Trophoblast cell (in vitro differentiated cells and primary cell): ENCODE measurements around the gene COQ8B.

ENCODE experiments used
- DNase-seq, 2 donors: peaks; one replicate each; pipeline ENCODE4 v3.0.0-alpha.2; 2016
- H2AFZ ChIP-seq: 2 replicates; pipeline ENCODE4 v1.6.1; 2013; ENCODE audit warnings: low read length, moderate library complexity, mild to moderate bottlenecking; ENCODE audit not compliant: insufficient read depth, poor library complexity
- H2AK5ac ChIP-seq: 2 replicates; pipeline ENCODE4 v1.6.1; 2013; ENCODE audit warnings: mild to moderate bottlenecking, low read length
- H2BK120ac ChIP-seq: 2 replicates; pipeline ENCODE4 v1.6.1; 2013; ENCODE audit warnings: low read length, mild to moderate bottlenecking, moderate library complexity; ENCODE audit not compliant: insufficient read depth, poor library complexity
- H2BK12ac ChIP-seq: 2 replicates; pipeline ENCODE4 v1.6.1; 2013; ENCODE audit warnings: mild to moderate bottlenecking, low read length, moderate library complexity
- H2BK5ac ChIP-seq: 2 replicates; pipeline ENCODE4 v1.6.1; 2013; ENCODE audit warnings: low read length, low read depth, moderate library complexity, mild to moderate bottlenecking; ENCODE audit not compliant: poor library complexity
- H3K14ac ChIP-seq: 2 replicates; pipeline ENCODE4 v1.6.1; 2013; ENCODE audit warnings: mild to moderate bottlenecking, low read length
- H3K18ac ChIP-seq: 2 replicates; pipeline ENCODE4 v1.6.1; 2013; ENCODE audit warnings: mild to moderate bottlenecking, low read length
- H3K23ac ChIP-seq: 2 replicates; pipeline ENCODE4 v1.6.1; 2013; ENCODE audit warnings: low read length
- H3K27ac ChIP-seq: 2 replicates; pipeline ENCODE4 v1.5.1; 2013; ENCODE audit warnings: low read depth, mild to moderate bottlenecking, inconsistent platforms, low read length, moderate library complexity
- H3K27me3 ChIP-seq: 2 replicates; pipeline ENCODE4 v1.6.1; 2013; ENCODE audit warnings: inconsistent platforms, mild to moderate bottlenecking, low read length, moderate library complexity; ENCODE audit not compliant: insufficient read depth
- H3K36me3 ChIP-seq, 2 experiments: 1 replicate in 1 of 2; 2 replicates in 1 of 2; pipeline ENCODE4 v1.6.1; 2013; ENCODE audit warnings: low read length in 2 of 2, mild to moderate bottlenecking in 2 of 2, moderate library complexity in 1 of 2; ENCODE audit not compliant: insufficient read depth in 2 of 2, control insufficient read depth in 1 of 2
- H3K4ac ChIP-seq: 2 replicates; pipeline ENCODE4 v1.6.1; 2013; ENCODE audit warnings: low read depth, mild to moderate bottlenecking, low read length, moderate library complexity
- H3K4me1 ChIP-seq, 2 experiments: 1 replicate in 1 of 2; 2 replicates in 1 of 2; pipeline ENCODE4 v1.6.1; 2013; ENCODE audit warnings: low read length in 2 of 2, mild to moderate bottlenecking in 2 of 2, moderate library complexity in 1 of 2; ENCODE audit not compliant: insufficient read depth in 2 of 2, control insufficient read depth in 1 of 2
- H3K4me2 ChIP-seq: 2 replicates; pipeline ENCODE4 v1.6.1; 2013; ENCODE audit warnings: inconsistent platforms, mild to moderate bottlenecking, low read length, moderate library complexity
- H3K4me3 ChIP-seq: 2 replicates; pipeline ENCODE4 v1.5.1; 2013; ENCODE audit warnings: mild to moderate bottlenecking, low read depth, low read length, inconsistent platforms
- H3K79me1 ChIP-seq: one replicate; pipeline ENCODE4 v1.6.1; 2013; ENCODE audit warnings: low read length
- H3K79me2 ChIP-seq: 2 replicates; pipeline ENCODE4 v1.6.1; 2013; ENCODE audit warnings: low read length, mild to moderate bottlenecking; ENCODE audit not compliant: control insufficient read depth, insufficient read depth, poor library complexity
- H3K9ac ChIP-seq: 2 replicates; pipeline ENCODE4 v1.6.1; 2013; ENCODE audit warnings: mild to moderate bottlenecking, low read length
- H3K9me3 ChIP-seq: 2 replicates; pipeline ENCODE4 v1.6.1; 2013; ENCODE audit warnings: low read depth, mild to moderate bottlenecking, control low read depth, inconsistent platforms, low read length; ENCODE audit not compliant: insufficient read depth
- H4K12ac ChIP-seq: 2 replicates; pipeline ENCODE4 v1.6.1; 2013; ENCODE audit warnings: low read depth, mild to moderate bottlenecking, low read length, moderate library complexity
- H4K8ac ChIP-seq: 2 replicates; pipeline ENCODE4 v1.6.1; 2013; ENCODE audit warnings: low read depth, mild to moderate bottlenecking, low read length, moderate library complexity
- H4K91ac ChIP-seq: one replicate; pipeline ENCODE4 v1.6.1; 2013; ENCODE audit warnings: low read depth, mild to moderate bottlenecking, low read length, moderate library complexity
- WGBS: extraction: QIAGEN DNeasy Blood & Tissue Kit; methylation state at CpG from one replicate; pipeline ENCODE4 v1.1.7; 2013; ENCODE audit warnings: missing lambda C conversion rate; ENCODE audit not compliant: insufficient read length, insufficient coverage; ENCODE audit errors: extremely low coverage; 5-methylcytosine and 5-hydroxymethylcytosine counted together

Gene COQ8B

DNA sequence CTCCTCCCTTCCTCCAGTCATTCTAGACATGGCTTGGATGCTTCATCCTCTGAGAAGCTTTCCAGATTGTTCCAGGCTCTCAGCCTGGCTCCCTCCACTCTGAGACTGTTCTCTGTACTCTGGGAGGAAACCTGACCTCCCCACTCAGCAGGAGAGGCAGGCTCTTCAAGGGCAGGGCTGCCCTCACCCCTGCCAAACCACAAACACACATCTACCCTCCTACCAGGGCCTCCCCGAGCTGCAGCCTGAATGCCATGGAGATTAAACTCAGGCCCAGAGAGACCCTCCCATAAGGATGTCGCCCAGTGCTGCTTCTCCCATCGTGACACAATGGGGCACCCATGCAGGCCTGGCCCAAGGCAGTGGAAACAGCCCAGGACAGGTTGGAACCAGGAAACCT lies 42.4 kb downstream of the COQ8B start:
- DNase-seq: no peak
- Histone ChIP-seq H4K12ac (no peak overlapping the region), H4K91ac (no peak overlapping the region), H3K36me3 (peaks cover 56 to 75% of the 10 kb centered on the region in 2 experiments), H2BK120ac (no peak overlapping the region), H3K4ac (no peak overlapping the region), H2AFZ (no peak overlapping the region), H2AK5ac (no peak overlapping the region), H3K23ac (no peak overlapping the region), H2BK5ac (no peak overlapping the region), H3K18ac (no peak overlapping the region), H3K27ac (no peak overlapping the region), H3K79me2 (no peaks in the 10 kb centered on the region), H3K9me3 (peaks cover 3% of the 10 kb centered on the region), H3K79me1 (no peaks in the 10 kb centered on the region), H3K9ac (no peak overlapping the region), H2BK12ac (no peak overlapping the region), H3K4me2 (no peak overlapping the region), H3K4me3 (no peak overlapping the region), H3K14ac (no peak overlapping the region), H4K8ac (no peak overlapping the region), H3K27me3 (no peaks in the 10 kb centered on the region), H3K4me1 (no peaks in the 10 kb centered on the region)
- WGBS: no CpG with 5 or more reads among the region's 3 CpGs

- H3K27ac ChIP-seq: no peak overlapping the region
- H3K18ac ChIP-seq: no peak overlapping the region
- no peak overlapping the region for H3K4me3 ChIP-seq
- peaks cover 3% of the 10 kb centered on the region for H3K9me3 ChIP-seq
- no peaks in the 10 kb centered on the region for H3K4me1 ChIP-seq
- no peak overlapping the region for H4K91ac ChIP-seq
- no peak overlapping the region for H3K14ac ChIP-seq
- H3K4me2 ChIP-seq: no peak overlapping the region
- no peak overlapping the region for H2BK5ac ChIP-seq
- no peak overlapping the region for H3K23ac ChIP-seq
- no CpG with 5 or more reads among the region's 11 CpGs for WGBS
- H3K27me3 ChIP-seq: no peaks in the 10 kb centered on the region
- H3K79me2 ChIP-seq: no peaks in the 10 kb centered on the region
- no peak overlapping the region for H4K12ac ChIP-seq
- H2BK120ac ChIP-seq: no peak overlapping the region
- no peak overlapping the region for H4K8ac ChIP-seq
- H3K4ac ChIP-seq: no peak overlapping the region
- peaks cover 50 to 74% of the 10 kb centered on the region in 2 experiments for H3K36me3 ChIP-seq
- no peak overlapping the region for H2BK12ac ChIP-seq
- H2AK5ac ChIP-seq: no peak overlapping the region
- H3K79me1 ChIP-seq: no peaks in the 10 kb centered on the region
- no peak overlapping the region for H2AFZ ChIP-seq
- no peak overlapping the region for H3K9ac ChIP-seq
- DNase-seq: no peak
Measured at GRCh38 chr19:40673397-40673796, 43.3 kb downstream of the COQ8B start.

DNA sequence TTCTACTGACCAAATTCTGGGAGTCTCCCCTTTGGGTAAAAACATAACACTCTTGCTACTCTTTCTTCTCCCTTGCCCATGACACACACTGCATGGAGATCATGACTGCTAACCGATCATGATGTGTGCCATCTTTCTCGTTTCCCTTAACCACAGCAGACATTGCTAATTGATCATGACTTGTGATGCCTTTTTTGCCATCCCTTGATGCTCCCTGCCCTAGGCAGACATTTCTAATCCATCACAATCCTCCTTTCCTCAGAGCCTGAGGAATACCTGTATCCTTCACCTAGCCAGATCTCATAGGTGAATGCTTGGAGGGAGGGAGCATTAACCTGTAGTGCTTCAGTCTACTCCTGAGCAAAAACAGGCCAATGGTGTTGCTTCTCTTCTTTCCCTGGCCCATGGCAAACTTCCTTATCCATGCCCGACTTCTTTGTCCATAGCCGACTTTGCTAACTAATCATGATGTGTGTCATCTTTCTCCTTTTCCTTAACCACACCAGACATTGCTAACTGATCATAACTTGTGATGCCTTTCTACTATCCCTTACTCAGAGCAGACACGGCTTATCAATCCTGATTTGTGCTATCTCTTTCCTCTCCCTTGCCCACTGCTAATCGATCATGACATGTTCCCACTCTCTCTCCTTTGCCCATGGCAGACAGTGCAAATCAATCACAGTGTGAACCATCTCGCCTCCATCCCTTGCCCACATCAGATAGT lies 44.0 kb downstream of the COQ8B start:
- DNase-seq: no peak
- Histone ChIP-seq H2BK5ac (no peak overlapping the region), H3K4me2 (no peak overlapping the region), H3K27me3 (no peaks in the 10 kb centered on the region), H3K14ac (no peak overlapping the region), H3K4me3 (no peak overlapping the region), H4K12ac (no peak overlapping the region), H2AFZ (no peak overlapping the region), H3K79me2 (no peaks in the 10 kb centered on the region), H3K4me1 (no peaks in the 10 kb centered on the region), H3K9ac (no peak overlapping the region), H3K9me3 (peaks cover 3% of the 10 kb centered on the region), H3K23ac (no peak overlapping the region), H3K27ac (no peak overlapping the region), H2BK120ac (no peak overlapping the region), H3K36me3 (peaks cover 51 to 75% of the 10 kb centered on the region in 2 experiments), H3K4ac (no peak overlapping the region), H2BK12ac (no peak overlapping the region), H4K8ac (no peak overlapping the region), H3K18ac (no peak overlapping the region), H4K91ac (no peak overlapping the region), H3K79me1 (no peaks in the 10 kb centered on the region), H2AK5ac (no peak overlapping the region)
- whole genome bisulfite sequencing: no CpG with 5 or more reads among the region's 7 CpGs

GRCh38 chr19:40672038-40672437 lies 44.6 kb downstream of the COQ8B start:
- Histone ChIP-seq H4K12ac (no peak overlapping the region), H3K4ac (no peak overlapping the region)

More at GRCh38 chr19:40672038-40672437, 44.6 kb downstream of the COQ8B start:
- no peak overlapping the region for H3K9ac ChIP-seq
- H4K91ac ChIP-seq: no peak overlapping the region
- no peaks in the 10 kb centered on the region for H3K79me2 ChIP-seq
- no peak overlapping the region for H3K14ac ChIP-seq
- no peak overlapping the region for H3K27ac ChIP-seq
- WGBS: no CpG with 5 or more reads among the region's 2 CpGs
- no peak overlapping the region for H2AFZ ChIP-seq
- H3K79me1 ChIP-seq: no peaks in the 10 kb centered on the region
- H3K9me3 ChIP-seq: peaks cover 3% of the 10 kb centered on the region
- no peak overlapping the region for H3K4me2 ChIP-seq
- no peaks in the 10 kb centered on the region for H3K27me3 ChIP-seq
- H2BK12ac ChIP-seq: no peak overlapping the region
- no peak overlapping the region for H3K18ac ChIP-seq
- H3K23ac ChIP-seq: no peak overlapping the region
- no peak overlapping the region for H2AK5ac ChIP-seq
- H2BK120ac ChIP-seq: no peak overlapping the region
- no peaks in the 10 kb centered on the region for H3K4me1 ChIP-seq
- H4K8ac ChIP-seq: no peak overlapping the region
- no peak overlapping the region for H2BK5ac ChIP-seq
- DNase-seq: no peak
- H3K36me3 ChIP-seq: peaks cover 55 to 75% of the 10 kb centered on the region in 2 experiments
- H3K4me3 ChIP-seq: no peak overlapping the region
